Activated B cell treated with CpG ODN at 0.5 μM for 24 hours (primary cell): ENCODE data around the gene RTRAF. TPM values are rescaled to one million over a fixed set of nuclear protein-coding genes. Genes with fewer than 3 reads are reported as not detected.

ENCODE experiments used
- ATAC-seq: fragments of 200-7000 bp; cut with Tn5 transposase; one replicate; pipeline ENCODE4 v1.10.0; 2021; ENCODE audit warnings: low read depth, mild to moderate bottlenecking, moderate library complexity
- CTCF ChIA-PET: fragments of 350-600 bp; sonication (Branson Sonifier 250); formaldehyde crosslinking; loops from one replicate; lab custom pipeline; 2021; ENCODE audit warnings: antibody characterized with exemption; lab: Charles Lee
- POLR2A ChIA-PET: fragments of 350-600 bp; sonication (Branson Sonifier 250); formaldehyde crosslinking; loops from one replicate; lab custom pipeline; 2021; ENCODE audit warnings: antibody characterized with exemption; lab: Charles Lee
- DNase-seq: peaks from one replicate; pipeline ENCODE4 v3.0.0; 2022
- H3K27ac Mint-ChIP-seq: one replicate; pipeline ENCODE4 v1.8.0; 2020; ENCODE audit warnings: mixed read lengths
- H3K27me3 Mint-ChIP-seq: one replicate; pipeline ENCODE4 v1.8.0; 2021; ENCODE audit warnings: mixed read lengths
- H3K36me3 Mint-ChIP-seq: one replicate; pipeline ENCODE4 v1.8.0; 2021; ENCODE audit warnings: low read depth, mixed read lengths
- H3K4me1 Mint-ChIP-seq: one replicate; pipeline ENCODE4 v1.8.0; 2021; ENCODE audit warnings: mixed read lengths
- H3K4me3 Mint-ChIP-seq: one replicate; pipeline ENCODE4 v1.8.0; 2020; ENCODE audit warnings: mild to moderate bottlenecking, mixed read lengths
- H3K9me3 Mint-ChIP-seq: one replicate; pipeline ENCODE4 v1.8.0; 2020; ENCODE audit warnings: mixed read lengths
- CTCF ChIP-seq: fragments of 200-600 bp; IDR thresholded peaks from one replicate; pipeline ENCODE4 v1.8.0; 2022; ENCODE audit warnings: antibody characterized with exemption, mild to moderate bottlenecking
- intact Hi-C: fragments of 100-400 bp; cut with micrococcal nuclease; formaldehyde crosslinking; loops from one replicate; pipeline ENCODE4 v1.15.1; 2024
- total RNA-seq: library from RNA; stranded (reverse); gene quantifications from 2 replicates; pipeline ENCODE4 v1.2.3, GENCODE V29; 2022

Gene RTRAF
- total RNA-seq, 1 donor from 2014 or later, result 160 TPM

GRCh38 chr14:51999084-51999483 is 9.7 kb downstream of the RTRAF start:
- no peak for DNase-seq
- Mint-ChIP-seq H3K4me1 (peaks cover 3% of the 10 kb centered on the region), H3K36me3 (peaks cover 88% of the 10 kb centered on the region), H3K9me3 (no peaks in the 10 kb centered on the region), H3K27ac (no peak overlapping the region), H3K4me3 (no peak overlapping the region), H3K27me3 (no peaks in the 10 kb centered on the region)
- POLR2A ChIA-PET, result no interaction called here
- ATAC-seq, result no peak
- intact Hi-C loops, result loop anchor here (10.0 kb wide), 1 partner anchor 786 kb away; no protein-coding TSS in a partner anchor
- no peak for TF ChIP-seq CTCF
- CTCF ChIA-PET, result interaction anchor here (0.6 kb wide), 1 partner anchor 475 kb away, joined by 3 read pairs; no protein-coding TSS in a partner anchor

- CTCF ChIA-PET, result no interaction called here
- POLR2A ChIA-PET, result no interaction called here
- ATAC-seq (no peak), DNase-seq (no peak)
- Mint-ChIP-seq H3K4me3 (no peak overlapping the region), H3K27ac (no peak overlapping the region), H3K27me3 (no peaks in the 10 kb centered on the region), H3K4me1 (peaks cover 3% of the 10 kb centered on the region), H3K36me3 (peaks cover 88% of the 10 kb centered on the region), H3K9me3 (no peaks in the 10 kb centered on the region)
- intact Hi-C loops, result no loop called here
- TF ChIP-seq CTCF, result no peak
Observed at GRCh38 chr14:52000019-52000582, 10.8 kb downstream of the RTRAF start.

GRCh38 chr14:52000696-52001095 is 11.3 kb downstream of the RTRAF start:
- ChIA-PET CTCF (no interaction called here), POLR2A (no interaction called here)
- no peak for TF ChIP-seq CTCF
- ATAC-seq, result no peak
- Mint-ChIP-seq H3K4me3 (no peak overlapping the region), H3K36me3 (peaks cover 90% of the 10 kb centered on the region), H3K27ac (no peak overlapping the region), H3K27me3 (no peaks in the 10 kb centered on the region), H3K9me3 (no peaks in the 10 kb centered on the region), H3K4me1 (peaks cover 3% of the 10 kb centered on the region)
- DNase-seq, result no peak
- intact Hi-C loops, result no loop called here

- DNase-seq (no peak), ATAC-seq (no peak)
- intact Hi-C loops, result no loop called here
- Mint-ChIP-seq H3K9me3 (no peaks in the 10 kb centered on the region), H3K27me3 (no peaks in the 10 kb centered on the region), H3K4me3 (no peak overlapping the region), H3K27ac (no peak overlapping the region), H3K4me1 (peaks cover 3% of the 10 kb centered on the region), H3K36me3 (peaks cover 87% of the 10 kb centered on the region)
- ChIA-PET CTCF (no interaction called here), POLR2A (no interaction called here)
- no peak for TF ChIP-seq CTCF
Observed at GRCh38 chr14:52002542-52002941, 13.2 kb downstream of the RTRAF start.

GRCh38 chr14:52003324-52003723 is 14.0 kb downstream of the RTRAF start:
- no peak for TF ChIP-seq CTCF
- no peak overlapping the region for H3K4me3 Mint-ChIP-seq
- no peak overlapping the region for H3K27ac Mint-ChIP-seq
- H3K9me3 Mint-ChIP-seq, result no peaks in the 10 kb centered on the region
- POLR2A ChIA-PET, result no interaction called here
- no peaks in the 10 kb centered on the region for H3K27me3 Mint-ChIP-seq
- H3K4me1 Mint-ChIP-seq, result peaks cover 3% of the 10 kb centered on the region
- intact Hi-C loops, result no loop called here
- no peak for ATAC-seq
- peaks cover 89% of the 10 kb centered on the region for H3K36me3 Mint-ChIP-seq
- no peak for DNase-seq
- CTCF ChIA-PET, result no interaction called here
